HG03139 (cell line): Measurements from ENCODE around the gene MCU.
"Not testable (repeated sequence)": the region's sequence is repeated elsewhere in the genome, so short reads cannot be mapped to it uniquely, and the experiment has no call there.

Experiments
- ATAC-seq: cut with Tn5 transposase; IDR thresholded peaks from one replicate; pipeline ENCODE4 v1.9.1; 2021; ENCODE audit not compliant: unreplicated experiment

Gene MCU

DNA sequence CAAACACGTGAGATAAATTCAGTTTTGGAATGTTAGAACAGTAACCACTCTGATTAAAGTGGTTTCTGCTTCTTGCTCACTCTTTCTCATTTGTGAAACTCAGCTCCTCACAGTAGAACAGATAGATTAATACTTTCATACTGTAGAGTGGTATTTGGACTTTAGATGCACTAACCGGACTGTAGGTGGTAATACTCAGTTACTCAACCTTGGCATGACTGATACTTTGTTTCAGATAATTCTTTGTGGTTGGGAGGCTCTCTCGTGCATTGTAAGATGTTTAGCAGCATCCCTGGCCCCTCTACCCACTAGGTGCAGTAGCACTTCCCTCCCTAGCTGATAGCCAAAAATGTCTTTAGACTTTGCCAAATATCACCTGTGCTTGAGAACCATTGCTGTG, 37.6 kb downstream of the MCU start:
- no peak for ATAC-seq

- ATAC-seq, result no peak
These were observed 38.5 kb downstream of the MCU start for GRCh38 chr10:72730479-72730878.

DNA sequence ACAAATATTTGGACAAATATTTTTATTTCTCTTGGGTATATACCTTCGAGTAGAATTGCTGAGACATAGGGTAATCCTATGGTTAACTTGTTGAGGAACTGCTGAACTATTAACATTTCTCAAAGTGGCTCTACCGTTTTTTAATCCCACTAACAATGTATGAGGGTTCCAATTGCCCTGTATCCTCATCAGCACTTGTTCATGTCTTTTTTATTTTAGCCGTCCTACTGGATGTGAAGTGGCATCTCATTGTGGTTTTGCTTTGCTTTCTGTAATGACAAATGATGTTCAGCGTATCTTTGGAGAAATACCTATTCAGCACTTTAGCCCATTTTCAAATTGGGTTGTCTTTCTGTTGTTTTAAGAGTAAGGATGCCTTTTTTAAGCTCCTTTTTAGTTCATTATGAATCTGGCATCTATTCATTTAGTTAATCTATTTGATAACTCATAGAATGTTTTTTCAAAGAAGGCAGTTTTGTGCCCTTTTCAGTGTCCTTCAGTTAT, 40.0 kb downstream of the MCU start:
- no peak for ATAC-seq

- ATAC-seq, result no peak
These were observed 40.6 kb downstream of the MCU start for GRCh38 chr10:72732521-72732920.

DNA sequence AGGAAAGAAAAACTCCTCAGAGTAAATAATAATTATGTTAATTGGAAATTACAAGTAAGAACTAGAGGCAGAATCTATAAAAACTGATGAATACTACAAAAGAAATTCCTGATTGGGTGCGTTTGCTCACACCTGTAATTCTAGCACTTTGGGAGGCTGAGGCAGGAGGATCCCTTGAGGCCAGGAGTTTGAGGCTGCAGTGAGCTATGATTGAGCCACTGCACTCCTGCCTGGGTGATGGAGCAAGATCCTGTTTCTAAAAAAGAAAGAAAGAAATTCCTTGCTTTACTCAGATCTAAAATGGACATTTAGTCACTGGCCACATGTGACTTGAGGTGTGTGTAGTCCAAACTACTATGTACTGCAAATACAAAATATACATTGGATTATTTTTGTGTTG, 42.0 kb downstream of the MCU start:
- ATAC-seq, result no peak

DNA sequence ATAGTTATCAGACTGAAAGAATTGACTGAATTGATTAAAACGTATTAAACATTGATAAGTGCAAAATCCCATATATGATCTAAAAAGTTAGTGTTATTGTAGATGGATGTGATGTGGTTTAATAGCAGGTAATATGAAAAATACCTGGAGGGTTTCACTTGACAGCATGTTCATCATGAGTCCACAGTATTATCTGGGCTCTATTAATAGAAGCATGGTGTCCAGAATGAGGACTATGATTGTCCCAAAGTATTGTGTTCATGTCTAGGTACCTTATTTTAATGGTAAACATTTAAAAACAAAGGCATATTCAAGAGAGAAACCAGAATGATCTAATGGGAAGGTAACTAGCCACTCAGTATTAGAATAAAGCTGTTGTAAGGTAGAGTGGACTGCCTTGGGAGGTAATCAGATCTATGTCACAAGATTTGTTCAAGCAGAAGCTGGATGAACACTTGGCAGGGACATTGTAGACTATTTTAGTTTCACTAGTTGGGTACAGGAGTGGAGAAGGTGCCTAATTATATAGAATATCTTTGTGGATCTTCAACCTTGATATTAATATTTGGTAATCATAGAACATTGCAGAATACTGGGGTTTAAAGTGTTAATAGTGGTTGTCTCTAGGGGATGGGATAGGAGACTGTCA, 43.5 kb downstream of the MCU start:
- ATAC-seq, result no peak

DNA sequence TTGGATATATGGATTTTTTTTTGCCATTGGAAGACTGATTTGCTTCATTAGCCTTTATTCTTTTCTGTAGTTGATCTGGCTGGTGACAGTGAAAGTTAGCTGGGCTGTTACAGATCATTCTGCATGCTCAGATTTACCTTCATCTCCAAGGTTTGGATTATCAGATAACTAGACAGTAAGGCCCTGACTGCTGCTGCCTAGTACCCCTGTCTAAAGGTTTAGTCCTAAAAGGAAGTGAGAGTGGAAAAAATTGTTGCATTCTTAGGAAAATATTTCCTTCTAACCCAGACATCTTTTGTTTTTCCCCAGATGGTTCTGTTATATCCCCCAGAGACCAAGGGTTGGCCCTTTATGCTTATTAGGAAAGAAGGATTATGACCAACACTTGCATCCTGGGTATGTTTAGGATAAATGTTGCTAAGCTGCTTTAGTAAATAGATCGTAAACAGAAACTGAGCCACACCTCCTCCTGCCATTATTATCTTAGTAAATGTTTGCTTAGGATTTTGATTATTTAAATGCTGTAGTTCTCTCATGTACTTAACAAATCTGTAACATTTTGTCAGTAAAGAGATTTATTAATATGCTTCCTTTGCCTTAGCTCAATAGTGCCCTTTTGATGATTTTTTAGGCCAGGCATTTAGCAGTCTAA, 44.4 kb downstream of the MCU start:
- ATAC-seq, result no peak

GRCh38 chr10:72736828-72737220, 44.9 kb downstream of the MCU start:
- no peak for ATAC-seq

DNA sequence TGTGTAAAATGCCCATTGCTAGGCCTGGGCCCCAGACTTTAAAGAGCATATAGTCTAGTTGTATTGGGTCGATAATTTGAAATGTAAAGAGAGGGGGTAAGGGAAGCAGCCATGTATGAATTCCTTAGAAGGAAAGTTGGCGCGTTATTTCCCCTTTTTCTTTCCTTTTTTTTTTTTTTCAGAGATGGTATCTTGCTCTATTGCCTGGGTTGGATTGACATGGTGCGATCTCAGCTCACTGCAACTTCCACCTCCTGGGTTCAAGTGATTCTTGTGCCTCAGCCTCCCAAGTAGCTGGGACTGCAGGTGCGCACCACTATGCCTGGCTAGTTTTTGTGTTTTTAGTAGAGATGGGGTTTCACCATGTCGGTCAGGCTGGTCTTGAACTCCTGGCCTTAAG, 45.4 kb downstream of the MCU start:
- ATAC-seq, result not testable (repeated sequence)

GRCh38 chr10:72738486-72738885, 46.5 kb downstream of the MCU start:
- no peak for ATAC-seq

DNA sequence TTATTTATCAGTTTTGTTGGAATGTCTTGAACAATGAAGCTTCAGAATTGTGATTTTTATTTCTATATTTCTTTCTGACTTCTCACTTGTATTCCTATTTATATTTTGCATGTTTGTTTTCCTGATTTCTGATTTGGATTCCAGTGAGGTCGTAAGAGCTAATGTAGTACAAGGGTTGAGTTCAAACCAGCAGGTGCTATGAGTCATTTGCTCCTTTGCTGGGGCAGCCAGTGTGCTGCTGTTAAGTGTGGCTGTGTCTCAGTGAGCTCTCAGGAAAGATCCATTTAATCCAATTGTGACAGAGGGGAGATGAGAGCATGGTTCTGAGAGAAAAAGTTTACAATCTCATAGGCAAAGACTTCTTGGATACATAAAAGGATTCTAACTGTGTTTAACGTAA, 48.6 kb downstream of the MCU start:
- no peak for ATAC-seq

DNA sequence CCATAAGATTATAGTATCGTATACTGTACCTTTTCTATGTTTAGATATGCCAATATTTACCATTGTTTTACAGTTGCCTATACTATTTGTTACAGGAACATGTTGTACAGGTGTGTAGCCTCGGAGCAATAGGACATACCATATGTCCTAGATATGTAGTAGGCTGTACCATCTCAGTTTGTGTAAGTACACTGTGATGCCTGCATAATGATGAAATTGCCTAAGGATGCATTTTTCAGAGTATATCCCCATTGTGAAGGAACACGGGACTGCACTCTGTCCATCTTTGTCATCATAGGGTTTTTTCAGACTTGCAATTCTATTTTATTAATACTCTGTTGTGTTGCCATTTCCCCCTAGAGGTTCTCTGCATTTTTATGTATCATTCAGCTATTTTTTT, 50.1 kb downstream of the MCU start:
- no peak for ATAC-seq

DNA sequence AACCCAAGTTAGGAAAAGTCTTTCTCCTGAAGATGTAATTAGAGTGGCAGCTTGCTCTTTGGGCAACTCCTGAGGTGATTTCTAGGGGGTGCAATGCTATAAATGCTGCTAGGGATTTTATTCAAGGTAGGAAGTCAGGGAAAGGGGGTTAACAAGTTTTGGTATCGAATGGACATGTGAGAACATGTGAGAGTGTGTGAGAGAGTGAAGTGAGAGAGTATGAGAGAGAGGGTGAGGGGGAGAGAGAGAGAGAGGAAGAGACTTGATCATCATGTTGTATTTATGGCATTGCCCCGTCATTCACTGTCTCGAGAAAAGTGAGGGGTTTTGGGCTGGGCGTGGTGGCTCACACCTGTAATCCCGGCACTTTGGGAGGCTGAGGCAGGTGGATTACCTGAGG, 50.9 kb downstream of the MCU start:
- ATAC-seq, result no peak

DNA sequence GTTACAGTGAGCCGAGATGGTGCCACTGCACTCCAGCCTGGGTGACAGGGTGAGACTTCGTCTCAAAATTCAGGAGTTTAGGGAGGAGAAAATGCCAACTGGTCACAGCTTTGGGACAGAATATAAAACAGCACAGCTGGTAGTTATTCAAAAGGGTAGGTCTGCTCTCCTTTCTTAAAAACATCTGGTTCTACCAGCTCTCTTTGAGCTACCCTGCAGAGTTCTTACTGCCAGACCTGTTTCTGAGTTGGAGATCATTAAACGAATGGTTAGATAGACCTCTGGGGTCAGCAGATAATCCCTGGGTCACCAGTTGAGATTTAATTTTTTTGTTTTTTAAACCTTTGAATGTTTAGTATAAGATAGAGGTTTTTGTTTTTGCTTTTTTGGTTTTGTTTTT, 52.6 kb downstream of the MCU start:
- no peak for ATAC-seq

DNA sequence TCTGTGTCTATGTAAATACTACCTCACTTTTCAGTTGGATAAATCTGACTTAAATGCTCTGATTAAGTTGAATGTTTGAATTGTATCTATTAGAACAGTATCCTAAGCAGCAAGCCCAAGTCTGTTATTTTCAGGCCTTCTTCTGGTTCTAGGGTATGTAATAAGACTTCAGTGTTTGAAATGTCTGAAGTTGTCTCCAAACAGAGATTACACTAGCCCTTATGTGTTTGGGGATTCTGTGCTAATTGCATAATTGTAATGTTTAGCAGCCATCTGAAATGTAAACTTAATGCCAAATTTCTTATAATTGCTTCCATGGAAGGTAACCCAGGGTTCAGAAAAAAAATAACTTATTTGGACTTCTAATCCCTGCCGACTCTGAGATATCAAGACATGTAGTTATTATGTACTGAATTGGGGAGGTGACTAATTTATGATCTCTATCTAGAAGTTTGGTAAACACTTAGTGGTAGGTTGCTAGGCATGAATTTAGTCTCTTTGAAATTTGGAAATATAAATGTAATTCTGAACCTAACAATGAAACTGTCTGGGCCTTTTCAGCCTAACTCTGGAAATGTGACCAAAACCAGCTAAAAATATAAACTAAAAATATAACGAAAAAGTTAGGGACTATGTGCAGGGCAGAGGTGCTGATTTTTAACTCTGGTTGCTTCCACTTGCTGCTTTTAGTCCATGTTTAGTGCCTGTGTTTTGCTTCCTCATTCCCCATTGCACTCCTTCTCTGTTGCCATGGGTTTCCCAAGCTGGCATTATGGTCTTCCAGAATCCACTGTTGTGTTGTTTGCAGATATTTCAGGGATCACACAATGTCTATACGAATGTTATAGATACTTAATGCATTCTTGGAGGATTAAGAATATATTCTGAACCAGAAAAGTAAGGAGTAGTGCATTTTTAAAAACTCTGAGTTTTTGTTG, 54.8 kb downstream of the MCU start:
- ATAC-seq, result no peak

GRCh38 chr10:72747521-72747920, 55.6 kb downstream of the MCU start:
- ATAC-seq, result no peak

GRCh38 chr10:72753760-72754231, 61.9 kb downstream of the MCU start:
- ATAC-seq, result no peak

- ATAC-seq, result no peak
These were observed 62.5 kb downstream of the MCU start for GRCh38 chr10:72754275-72755032.

DNA sequence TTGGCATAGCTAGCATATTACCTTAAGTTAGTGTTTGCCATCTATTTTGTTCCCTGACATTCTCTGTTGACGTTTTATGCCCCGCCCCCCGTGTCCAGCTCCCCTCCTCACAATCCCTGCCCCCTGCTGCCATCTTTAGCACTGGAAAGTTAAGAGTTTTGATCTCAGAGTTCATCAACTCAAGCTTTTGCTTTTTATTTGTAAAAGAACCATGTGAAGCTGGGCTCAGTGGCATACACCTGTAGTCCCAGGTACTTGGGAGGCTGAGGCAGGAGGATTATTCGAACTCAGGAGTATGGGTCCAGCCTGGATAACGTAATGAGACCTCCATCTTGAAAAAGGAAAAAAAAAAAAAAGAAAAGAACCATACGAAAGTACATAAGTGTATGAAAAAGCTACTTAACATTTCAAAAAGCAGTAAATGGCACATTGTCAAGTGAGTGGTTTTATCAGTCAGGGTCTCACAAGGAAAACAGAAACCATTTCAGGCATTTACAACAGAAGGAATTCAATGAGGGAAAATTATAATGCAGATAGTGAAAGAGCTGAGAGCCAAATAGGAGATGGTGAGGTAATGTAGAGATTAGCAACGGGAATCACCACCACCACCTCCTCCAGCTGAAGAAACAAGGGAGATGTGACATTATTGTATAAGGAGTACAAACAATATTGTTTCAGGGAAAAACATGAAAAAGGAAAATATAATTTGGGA, 64.9 kb downstream of the MCU start:
- ATAC-seq, result no peak

DNA sequence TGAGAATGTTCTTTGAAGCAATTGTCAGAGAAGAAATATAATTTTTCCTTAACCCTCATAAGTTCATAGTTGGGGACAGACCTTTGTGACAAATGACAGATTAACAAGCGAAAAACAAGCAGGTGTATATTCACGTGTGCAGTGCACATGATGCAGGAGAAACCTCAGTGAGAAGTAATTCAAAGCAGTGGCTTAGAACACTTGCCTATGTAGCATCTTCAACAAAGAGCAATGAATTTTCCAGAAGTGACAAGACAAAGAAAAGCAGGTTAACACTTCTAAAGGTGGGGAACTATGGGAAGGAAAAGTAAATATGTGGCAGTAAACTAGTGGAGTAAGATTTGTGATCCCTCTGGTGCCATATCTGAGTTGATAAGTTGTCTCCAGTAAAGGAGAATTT, 65.8 kb downstream of the MCU start:
- no peak for ATAC-seq
